ENCODE measurements around the gene CELF2. TPM values are rescaled to one million over a fixed set of nuclear protein-coding genes. Genes with fewer than 3 reads are reported as not detected.
A peak's percentile ranks its signal among the peaks of the same experiment; 100 is the strongest.

CELF2 gene
- total RNA-seq, 1 donor from 2014 or later: 33.8 TPM

DNA sequence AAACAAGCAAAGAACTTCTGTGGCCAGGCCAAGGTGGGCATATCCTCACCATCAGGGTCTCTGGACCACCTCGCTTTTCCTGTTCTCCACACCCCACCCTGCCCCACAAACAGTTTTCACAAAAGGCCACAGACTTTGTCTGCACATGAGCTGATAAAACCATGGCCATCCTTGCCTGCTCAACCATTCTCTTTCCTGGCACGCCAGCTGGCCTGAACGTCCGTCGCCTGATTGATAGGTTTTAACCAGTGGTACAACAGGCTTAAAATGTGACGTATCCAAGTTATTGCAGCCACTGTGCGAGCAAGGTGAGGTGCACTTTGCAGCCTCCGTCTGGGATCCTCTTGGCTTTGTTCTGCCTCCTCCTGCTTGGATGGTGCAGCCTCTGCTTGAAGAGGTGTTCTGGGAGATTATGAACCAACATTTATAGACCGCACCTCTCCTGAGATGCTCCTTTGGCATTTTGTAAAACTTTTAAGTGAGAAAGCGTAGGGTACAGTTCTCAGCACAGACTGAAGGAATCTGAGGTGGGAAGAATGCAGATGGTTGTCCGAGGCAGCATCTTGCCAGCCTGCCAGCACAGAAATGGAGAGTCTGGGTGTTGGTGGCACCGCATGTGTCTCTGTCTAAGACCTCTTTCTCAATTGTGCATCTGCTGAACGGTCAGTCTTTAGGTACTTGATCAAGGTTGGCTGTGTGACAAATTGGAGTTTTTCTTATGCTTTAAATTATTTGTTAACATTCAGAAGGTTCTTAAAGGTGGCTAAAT is 288.3 kb downstream of the CELF2 start:
- Mint-ChIP-seq H3K27ac (ENCODE audit: unreplicated experiment) (no peak overlapping the region), H3K9me3 (ENCODE audit: unreplicated experiment) (peaks cover 20% of the 10 kb centered on the region), H3K4me1 (ENCODE audit: unreplicated experiment) (no peaks in the 10 kb centered on the region), H3K27me3 (ENCODE audit: unreplicated experiment) (no peaks in the 10 kb centered on the region), H3K36me3 (ENCODE audit: unreplicated experiment) (peaks cover 26% of the 10 kb centered on the region), H3K4me3 (ENCODE audit: unreplicated experiment) (no peak overlapping the region)
- DNase-seq (ENCODE audit: extremely low spot score, unreplicated experiment): no peak
- TF ChIP-seq, protein P1, sequence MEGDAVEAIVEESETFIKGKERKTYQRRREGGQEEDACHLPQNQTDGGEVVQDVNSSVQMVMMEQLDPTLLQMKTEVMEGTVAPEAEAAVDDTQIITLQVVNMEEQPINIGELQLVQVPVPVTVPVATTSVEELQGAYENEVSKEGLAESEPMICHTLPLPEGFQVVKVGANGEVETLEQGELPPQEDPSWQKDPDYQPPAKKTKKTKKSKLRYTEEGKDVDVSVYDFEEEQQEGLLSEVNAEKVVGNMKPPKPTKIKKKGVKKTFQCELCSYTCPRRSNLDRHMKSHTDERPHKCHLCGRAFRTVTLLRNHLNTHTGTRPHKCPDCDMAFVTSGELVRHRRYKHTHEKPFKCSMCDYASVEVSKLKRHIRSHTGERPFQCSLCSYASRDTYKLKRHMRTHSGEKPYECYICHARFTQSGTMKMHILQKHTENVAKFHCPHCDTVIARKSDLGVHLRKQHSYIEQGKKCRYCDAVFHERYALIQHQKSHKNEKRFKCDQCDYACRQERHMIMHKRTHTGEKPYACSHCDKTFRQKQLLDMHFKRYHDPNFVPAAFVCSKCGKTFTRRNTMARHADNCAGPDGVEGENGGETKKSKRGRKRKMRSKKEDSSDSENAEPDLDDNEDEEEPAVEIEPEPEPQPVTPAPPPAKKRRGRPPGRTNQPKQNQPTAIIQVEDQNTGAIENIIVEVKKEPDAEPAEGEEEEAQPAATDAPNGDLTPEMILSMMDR (IDR thresholded peaks at IDR 0.05): no peak

DNA sequence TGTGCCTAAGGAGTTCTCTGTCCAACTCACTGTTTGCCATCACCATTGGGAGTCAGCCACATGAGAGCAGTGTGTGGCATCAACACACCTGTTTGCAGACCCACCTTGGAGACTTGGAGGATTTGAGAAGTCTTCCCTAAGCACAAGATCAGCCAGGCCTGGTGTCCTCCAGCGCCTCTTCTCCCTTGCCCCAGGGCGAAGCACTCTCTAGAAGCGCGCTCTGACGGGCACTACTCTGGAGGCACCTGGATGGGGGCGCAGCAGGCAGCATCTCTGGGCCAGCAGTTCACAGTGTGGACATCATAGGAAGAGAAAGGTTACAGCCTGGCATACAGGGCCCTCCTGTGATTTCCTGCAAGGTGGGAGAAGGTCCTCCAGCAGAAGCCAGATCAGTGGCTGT is 289.3 kb downstream of the CELF2 start:
- Mint-ChIP-seq H3K36me3 (ENCODE audit: unreplicated experiment) (peaks cover 34% of the 10 kb centered on the region), H3K27me3 (ENCODE audit: unreplicated experiment) (no peaks in the 10 kb centered on the region), H3K9me3 (ENCODE audit: unreplicated experiment) (peaks cover 30% of the 10 kb centered on the region), H3K27ac (ENCODE audit: unreplicated experiment) (no peak overlapping the region), H3K4me1 (ENCODE audit: unreplicated experiment) (no peaks in the 10 kb centered on the region), H3K4me3 (ENCODE audit: unreplicated experiment) (no peak overlapping the region)
- TF ChIP-seq, protein P1 (IDR thresholded peaks at IDR 0.05): no peak
- peak; percentile 73 for DNase-seq (ENCODE audit: extremely low spot score, unreplicated experiment)

DNA sequence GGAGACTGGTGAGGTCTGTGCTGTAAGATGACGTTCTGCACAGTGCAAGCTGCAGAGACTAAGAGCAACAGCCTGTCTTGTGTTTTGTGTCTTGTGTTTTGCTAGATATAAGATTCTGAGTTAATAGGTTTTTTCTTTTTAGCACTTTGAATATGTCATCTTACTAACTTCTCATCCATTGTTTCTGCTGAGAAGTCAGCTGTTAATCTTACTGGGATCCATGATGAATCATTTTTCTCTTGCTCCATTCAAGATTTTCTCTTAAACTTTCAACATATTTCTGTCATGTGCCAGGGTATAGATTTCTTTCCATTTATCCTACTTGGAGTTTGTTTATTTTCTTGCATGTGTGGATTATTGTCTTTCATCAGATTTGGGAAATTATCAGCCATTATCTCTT is 290.3 kb downstream of the CELF2 start:
- TF ChIP-seq, protein P1 (IDR thresholded peaks at IDR 0.05): no peak
- peaks cover 30% of the 10 kb centered on the region for H3K36me3 Mint-ChIP-seq (ENCODE audit: unreplicated experiment)
- H3K4me3 Mint-ChIP-seq (ENCODE audit: unreplicated experiment): no peak overlapping the region
- H3K27me3 Mint-ChIP-seq (ENCODE audit: unreplicated experiment): no peaks in the 10 kb centered on the region
- H3K9me3 Mint-ChIP-seq (ENCODE audit: unreplicated experiment): peaks cover 34% of the 10 kb centered on the region
- no peak for DNase-seq (ENCODE audit: extremely low spot score, unreplicated experiment)
- no peak overlapping the region for H3K27ac Mint-ChIP-seq (ENCODE audit: unreplicated experiment)
- no peaks in the 10 kb centered on the region for H3K4me1 Mint-ChIP-seq (ENCODE audit: unreplicated experiment)

DNA sequence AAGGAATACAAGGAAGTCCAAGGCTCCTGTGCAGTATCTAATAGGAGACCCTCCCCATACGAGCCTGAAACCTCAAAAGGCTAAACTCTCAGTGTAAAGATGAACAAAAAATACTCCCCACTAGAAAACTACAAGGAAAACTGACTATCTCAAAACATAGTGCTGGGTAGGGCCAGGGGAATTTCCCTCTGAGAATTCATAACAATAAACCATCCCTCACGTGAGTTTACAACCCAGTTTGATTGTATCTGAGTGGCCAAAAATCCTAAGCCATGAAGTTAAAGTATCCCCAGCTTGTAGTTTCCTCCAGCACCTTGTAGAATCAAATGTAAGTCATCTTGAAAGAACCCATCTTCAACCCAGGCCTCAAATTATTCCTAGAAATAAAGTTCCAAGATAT is 293.4 kb downstream of the CELF2 start:
- TF ChIP-seq, protein P1 (IDR thresholded peaks at IDR 0.05): no peak
- no peak overlapping the region for H3K27ac Mint-ChIP-seq (ENCODE audit: unreplicated experiment)
- H3K9me3 Mint-ChIP-seq (ENCODE audit: unreplicated experiment): peaks cover 34% of the 10 kb centered on the region
- peaks cover 30% of the 10 kb centered on the region for H3K36me3 Mint-ChIP-seq (ENCODE audit: unreplicated experiment)
- H3K27me3 Mint-ChIP-seq (ENCODE audit: unreplicated experiment): no peaks in the 10 kb centered on the region
- DNase-seq (ENCODE audit: extremely low spot score, unreplicated experiment): no peak
- H3K4me3 Mint-ChIP-seq (ENCODE audit: unreplicated experiment): no peak overlapping the region
- H3K4me1 Mint-ChIP-seq (ENCODE audit: unreplicated experiment): no peaks in the 10 kb centered on the region

DNA sequence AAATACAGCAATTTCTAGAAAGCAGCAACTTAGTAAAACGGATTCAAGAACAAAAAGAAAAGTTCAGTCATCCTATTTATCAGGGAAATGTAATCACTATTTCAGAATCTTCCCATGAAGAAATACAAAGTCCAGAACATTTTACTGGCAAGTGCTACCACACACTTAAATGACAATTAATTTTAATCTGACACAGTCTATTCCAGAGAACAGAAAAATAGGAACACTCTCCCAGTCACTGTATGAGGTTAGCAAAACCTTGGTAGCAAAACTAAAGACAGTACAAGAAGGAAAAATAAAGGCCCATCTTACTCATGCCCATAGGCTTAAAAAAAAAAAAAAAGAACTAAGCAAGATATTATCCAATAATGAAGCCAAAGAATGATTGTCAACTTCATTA is 295.8 kb downstream of the CELF2 start:
- peaks cover 19% of the 10 kb centered on the region for H3K9me3 Mint-ChIP-seq (ENCODE audit: unreplicated experiment)
- H3K27ac Mint-ChIP-seq (ENCODE audit: unreplicated experiment): no peak overlapping the region
- H3K4me1 Mint-ChIP-seq (ENCODE audit: unreplicated experiment): no peaks in the 10 kb centered on the region
- H3K36me3 Mint-ChIP-seq (ENCODE audit: unreplicated experiment): peaks cover 20% of the 10 kb centered on the region
- no peaks in the 10 kb centered on the region for H3K27me3 Mint-ChIP-seq (ENCODE audit: unreplicated experiment)
- TF ChIP-seq, protein P1 (IDR thresholded peaks at IDR 0.05): no peak
- no peak for DNase-seq (ENCODE audit: extremely low spot score, unreplicated experiment)
- no peak overlapping the region for H3K4me3 Mint-ChIP-seq (ENCODE audit: unreplicated experiment)

Measured in osteocyte (in vitro differentiated cells).